K562 (cell line): Measurements from ENCODE around the gene KIAA0040. TPM values are rescaled to one million over a fixed set of nuclear protein-coding genes. Genes with fewer than 3 reads are reported as not detected.

Experiments
- ATAC-seq: fragments of 200-7000 bp; cut with Tn5 transposase; 3 replicates; pipeline ENCODE4 v1.9.1; 2020; ENCODE audit warnings: moderate library complexity
- BruUV-seq: library from RNA; stranded (reverse); fragments of 400-500 nt; replicated peaks from 2 replicates; lab custom pipeline; 2021; lab: Mats Ljungman, UMichigan
- CTCF ChIA-PET: fragments of 300-600 bp; formaldehyde crosslinking; extraction: SDS; loops from one replicate; lab custom pipeline; 2021; ENCODE audit warnings: low intra/inter-chr PET ratio; lab: Yijun Ruan, JAX
- POLR2A ChIA-PET: fragments of 300-600, 350-650 bp; sonication (Branson Sonifier 250); formaldehyde crosslinking; extraction: SDS; loops from one replicate; lab custom pipeline; 2021; ENCODE audit warnings: antibody characterized with exemption, inconsistent platforms; lab: Yijun Ruan, JAX
- DNase-seq, 4 experiments: peaks; one replicate each; pipeline versions ENCODE4 v3.0.0 to v3.0.0-alpha.2; 2011 to 2018; ENCODE audit warnings: low spot score in 3 of 4, mixed read lengths in 3 of 4; ENCODE audit errors: extremely low read depth in 1 of 4
- FAIRE-seq: peaks from 2 replicates; lab custom pipeline; 2011; peaks lifted over from hg19 to GRCh38; lab: Jason Lieb, UNC
- H2AFZ ChIP-seq: 2 replicates; pipeline ENCODE4 v1.6.0; 2011; ENCODE audit warnings: low read depth, low read length, control low read depth, inconsistent platforms
- H3K27ac ChIP-seq: fragments of 200-600 bp; 3 replicates; pipeline ENCODE4 v1.8.0; 2011; ENCODE audit warnings: low read depth, mild to moderate bottlenecking, control low read depth, inconsistent platforms, low read length, moderate library complexity, mixed read lengths; ENCODE audit errors: extremely low read depth
- H3K27me3 ChIP-seq, 2 experiments: fragments of 300-600 bp in 1 of 2; 2 replicates in 1 of 2; 3 replicates in 1 of 2; pipeline versions ENCODE4 v1.6.0 to v1.8.0; 2011; ENCODE audit warnings: inconsistent platforms in 2 of 2, low read length in 2 of 2, mild to moderate bottlenecking in 1 of 2, mixed read lengths in 1 of 2, moderate library complexity in 1 of 2; ENCODE audit not compliant: control insufficient read depth in 2 of 2, insufficient read depth in 2 of 2
- H3K36me3 ChIP-seq: fragments of 300-600 bp; 3 replicates; pipeline ENCODE4 v1.8.0; 2011; ENCODE audit warnings: mild to moderate bottlenecking, low read length, inconsistent platforms; ENCODE audit not compliant: control insufficient read depth, insufficient read depth
- H3K4me1 ChIP-seq, 2 experiments: fragments of 200-600 bp in 1 of 2; replicated peaks in 1 of 2; 2 replicates in 1 of 2; 3 replicates in 1 of 2; pipeline versions ENCODE4 v1.5.1 to v1.8.0; 2011; ENCODE audit warnings: inconsistent platforms in 2 of 2, low read length in 2 of 2, mild to moderate bottlenecking in 1 of 2, mixed read lengths in 1 of 2, moderate library complexity in 1 of 2; ENCODE audit not compliant: control insufficient read depth in 2 of 2, insufficient read depth in 2 of 2
- H3K4me2 ChIP-seq: 2 replicates; pipeline ENCODE4 v1.6.1; 2011; ENCODE audit warnings: low read length, control low read depth, inconsistent platforms, mixed read lengths; ENCODE audit not compliant: insufficient read depth
- H3K4me3 ChIP-seq: fragments of 200-600 bp; sonication (generic), shearing (Covaris generic); 2 replicates; pipeline ENCODE4 v1.5.1; 2016; ENCODE audit warnings: control low read depth, inconsistent platforms
- H3K79me2 ChIP-seq: fragments of 200-600 bp; 3 replicates; pipeline ENCODE4 v1.8.0; 2011; ENCODE audit warnings: low read length, inconsistent platforms; ENCODE audit not compliant: control insufficient read depth, insufficient read depth
- H3K9ac ChIP-seq, 2 experiments: 2 replicates each; pipeline versions ENCODE4 v1.6.0 to v1.6.1; 2011; ENCODE audit warnings: low read depth in 2 of 2, low read length in 2 of 2, control low read depth in 1 of 2, inconsistent platforms in 1 of 2, mild to moderate bottlenecking in 1 of 2, mixed read lengths in 1 of 2; ENCODE audit not compliant: insufficient read depth in 1 of 2
- H3K9me1 ChIP-seq: one replicate; pipeline ENCODE4 v1.6.0; 2011; ENCODE audit warnings: inconsistent platforms, mild to moderate bottlenecking, low read length, moderate library complexity; ENCODE audit not compliant: control insufficient read depth, insufficient read depth
- H3K9me3 ChIP-seq: replicated peaks from 2 replicates; pipeline ENCODE4 v1.5.1; 2011; ENCODE audit warnings: low read depth, low read length, inconsistent platforms; ENCODE audit not compliant: control insufficient read depth, insufficient read depth
- H4K20me1 ChIP-seq: replicated peaks from 2 replicates; pipeline ENCODE4 v1.6.1; 2011; ENCODE audit warnings: low read length, inconsistent platforms, mixed read lengths; ENCODE audit not compliant: control insufficient read depth, insufficient read depth
- HDAC1 ChIP-seq, 2 experiments: fragments of 450-650 bp; IDR thresholded peaks; 2 replicates each; pipeline ENCODE4 v1.6.1; 2016 to 2017; ENCODE audit warnings: inconsistent platforms in 1 of 2, mild to moderate bottlenecking in 1 of 2, moderate library complexity in 1 of 2
- MED1 ChIP-seq: sonication (generic); formaldehyde crosslinking; IDR thresholded peaks from 2 replicates; pipeline ENCODE4 v1.8.1; 2023; ENCODE audit warnings: missing genetic modification reagents, borderline replicate concordance
- NCOA4 ChIP-seq: fragments of 450-650 bp; IDR thresholded peaks from 2 replicates; pipeline ENCODE4 v1.6.1; 2018; ENCODE audit warnings: mild to moderate bottlenecking; ENCODE audit not compliant: partially characterized antibody
- POLR2H ChIP-seq: IDR thresholded peaks from 2 replicates; pipeline ENCODE4 v1.6.1; 2016; ENCODE audit warnings: missing genetic modification characterization, low read depth, mild to moderate bottlenecking, control low read depth, missing compliant biosample characterization, moderate library complexity
- RBM22 ChIP-seq: fragments of 200-400 bp; formaldehyde crosslinking; IDR thresholded peaks from 2 replicates; pipeline ENCODE4 v1.6.1; 2018; ENCODE audit warnings: low read length, low read depth; ENCODE audit not compliant: poor library complexity, severe bottlenecking
- SRSF1 ChIP-seq: fragments of 200-400 bp; formaldehyde crosslinking; IDR thresholded peaks from 2 replicates; pipeline ENCODE4 v1.6.1; 2017; ENCODE audit warnings: mild to moderate bottlenecking, low read depth, low read length, moderate library complexity
- THRAP3 ChIP-seq: fragments of 450-650 bp; IDR thresholded peaks from 2 replicates; pipeline ENCODE4 v1.6.1; 2016; ENCODE audit warnings: mild to moderate bottlenecking, inconsistent platforms, borderline replicate concordance
- ZNF766 ChIP-seq: fragments of 200-800 bp; sonication (Bioruptor generic); conservative IDR thresholded peaks from 2 replicates; pipeline ENCODE4 v1.6.1; 2016; ENCODE audit warnings: missing genetic modification characterization, missing compliant biosample characterization
- in situ Hi-C: fragments of 300-500 bp; cut with MboI; formaldehyde crosslinking; loops from 4 replicates; pipeline ENCODE4 v1.15.0; 2018; ENCODE audit warnings: inconsistent platforms, mixed read lengths
- intact Hi-C: fragments of 100-400 bp; cut with micrococcal nuclease; formaldehyde crosslinking; loops from 2 replicates; pipeline ENCODE4 v1.14.2; 2022
- polyA plus RNA-seq, 8 experiments: library from polyadenylated mRNA; depleted of rRNA in 4 of 8; stranded (reverse) in 5 of 8; unstranded in 3 of 8; fragments of >200 nt; fragmentation: Nextera tagmentation in 2 of 8; fragmentation: Illumina TruSeq in 1 of 8; extraction: Ambion mirVana in 2 of 8; extraction: Trizol in 1 of 8; gene quantifications; 2 replicates each; pipeline versions ENCODE4 v1.2.1 to v1.2.3, GENCODE V29; 2011 to 2014; ENCODE audit warnings: inconsistent platforms in 1 of 8, missing spikeins in 1 of 8
- total RNA-seq, 7 experiments: library from RNA; depleted of rRNA in 6 of 7; stranded (reverse); fragments of >200 nt in 6 of 7; fragmentation: Illumina TruSeq in 2 of 7; extraction: Trizol in 2 of 7; gene quantifications; 2 replicates each; pipeline versions ENCODE4 v1.2.1 to v1.2.3, GENCODE V29; 2011 to 2021; ENCODE audit warnings: low replicate concordance in 1 of 7
- TF ChIP-seq, protein P1 (sequence below), 3 experiments: fragments of 200-800 bp in 1 of 3; fragments of 250-450 bp in 1 of 3; fragments of 450-650 bp in 1 of 3; sonication (Bioruptor Pico) in 1 of 3; sonication (Bioruptor generic) in 1 of 3; formaldehyde crosslinking in 1 of 3; IDR thresholded peaks; 2 replicates each; pipeline versions ENCODE4 v1.6.1 to v1.8.0; 2016 to 2022; ENCODE audit warnings: mild to moderate bottlenecking in 2 of 3, missing genetic modification characterization in 2 of 3, missing compliant biosample characterization in 1 of 3, moderate library complexity in 1 of 3
- TF ChIP-seq, protein P2 (sequence below): sonication (generic); formaldehyde crosslinking; IDR thresholded peaks from 2 replicates; pipeline ENCODE4 v1.9.0; 2022; ENCODE audit warnings: mild to moderate bottlenecking, missing genetic modification reagents

Gene KIAA0040
- total and polyA plus RNA-seq, 9 of the 15 experiments (the other 6 are each of a cell fraction or from before 2014, with no cell fraction given), result 3.4 to 13.6 (median 7.1) TPM

DNA sequence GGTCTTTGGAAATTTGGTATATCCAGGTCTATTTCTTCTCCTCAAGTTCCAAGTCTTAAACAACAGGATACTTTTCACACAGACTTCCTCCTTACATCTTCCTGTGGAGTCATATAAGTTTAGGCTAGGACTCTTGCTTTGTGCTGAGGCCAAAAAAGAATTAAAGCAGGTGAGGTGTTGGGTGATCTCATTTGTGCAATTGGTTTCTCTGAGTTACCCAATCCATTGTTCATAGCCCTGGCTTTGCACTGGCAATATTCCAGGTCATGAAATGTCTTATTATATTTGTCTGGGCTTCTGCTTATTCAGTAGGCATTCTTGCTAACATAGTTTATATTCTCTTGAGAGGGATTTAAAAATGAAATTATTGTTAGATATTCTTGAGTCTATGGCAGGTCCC is 14.1 kb upstream of the KIAA0040 start:
- no peak overlapping the region for H3K27ac ChIP-seq
- H3K79me2 ChIP-seq, result no peaks in the 10 kb centered on the region
- no peak overlapping the region for H3K4me2 ChIP-seq
- no peak overlapping the region for H2AFZ ChIP-seq
- H3K36me3 ChIP-seq, result no peaks in the 10 kb centered on the region
- DNase-seq, result no peak
- no peaks in the 10 kb centered on the region for H4K20me1 ChIP-seq
- no peak for FAIRE-seq
- no peak for TF ChIP-seq THRAP3
- no peak for TF ChIP-seq MED1 (CRISPR knock-in tag)
- TF ChIP-seq, protein P1, sequence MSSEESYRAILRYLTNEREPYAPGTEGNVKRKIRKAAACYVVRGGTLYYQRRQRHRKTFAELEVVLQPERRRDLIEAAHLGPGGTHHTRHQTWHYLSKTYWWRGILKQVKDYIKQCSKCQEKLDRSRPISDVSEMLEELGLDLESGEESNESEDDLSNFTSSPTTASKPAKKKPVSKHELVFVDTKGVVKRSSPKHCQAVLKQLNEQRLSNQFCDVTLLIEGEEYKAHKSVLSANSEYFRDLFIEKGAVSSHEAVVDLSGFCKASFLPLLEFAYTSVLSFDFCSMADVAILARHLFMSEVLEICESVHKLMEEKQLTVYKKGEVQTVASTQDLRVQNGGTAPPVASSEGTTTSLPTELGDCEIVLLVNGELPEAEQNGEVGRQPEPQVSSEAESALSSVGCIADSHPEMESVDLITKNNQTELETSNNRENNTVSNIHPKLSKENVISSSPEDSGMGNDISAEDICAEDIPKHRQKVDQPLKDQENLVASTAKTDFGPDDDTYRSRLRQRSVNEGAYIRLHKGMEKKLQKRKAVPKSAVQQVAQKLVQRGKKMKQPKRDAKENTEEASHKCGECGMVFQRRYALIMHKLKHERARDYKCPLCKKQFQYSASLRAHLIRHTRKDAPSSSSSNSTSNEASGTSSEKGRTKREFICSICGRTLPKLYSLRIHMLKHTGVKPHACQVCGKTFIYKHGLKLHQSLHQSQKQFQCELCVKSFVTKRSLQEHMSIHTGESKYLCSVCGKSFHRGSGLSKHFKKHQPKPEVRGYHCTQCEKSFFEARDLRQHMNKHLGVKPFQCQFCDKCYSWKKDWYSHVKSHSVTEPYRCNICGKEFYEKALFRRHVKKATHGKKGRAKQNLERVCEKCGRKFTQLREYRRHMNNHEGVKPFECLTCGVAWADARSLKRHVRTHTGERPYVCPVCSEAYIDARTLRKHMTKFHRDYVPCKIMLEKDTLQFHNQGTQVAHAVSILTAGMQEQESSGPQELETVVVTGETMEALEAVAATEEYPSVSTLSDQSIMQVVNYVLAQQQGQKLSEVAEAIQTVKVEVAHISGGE (CRISPR knock-in tag; IDR thresholded peaks at IDR 0.05), result no peak
- TF ChIP-seq NCOA4, result no peak
- no peak for TF ChIP-seq HDAC1 (IDR thresholded peaks at IDR 0.05)
- no peak for TF ChIP-seq SRSF1
- TF ChIP-seq RBM22, result no peak
- no peak for TF ChIP-seq POLR2H (tag)
- no peak for TF ChIP-seq ZNF766 (CRISPR knock-in tag)
- TF ChIP-seq, protein P2, sequence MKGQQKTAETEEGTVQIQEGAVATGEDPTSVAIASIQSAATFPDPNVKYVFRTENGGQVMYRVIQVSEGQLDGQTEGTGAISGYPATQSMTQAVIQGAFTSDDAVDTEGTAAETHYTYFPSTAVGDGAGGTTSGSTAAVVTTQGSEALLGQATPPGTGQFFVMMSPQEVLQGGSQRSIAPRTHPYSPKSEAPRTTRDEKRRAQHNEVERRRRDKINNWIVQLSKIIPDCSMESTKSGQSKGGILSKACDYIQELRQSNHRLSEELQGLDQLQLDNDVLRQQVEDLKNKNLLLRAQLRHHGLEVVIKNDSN (CRISPR knock-in tag), result no peak
- intact Hi-C loops, result no loop called here
- H3K27me3 ChIP-seq, result peaks cover 8 to 12% of the 10 kb centered on the region in 2 experiments; a peak in 1 of 5 replicates
- ChIA-PET CTCF (no interaction called here), POLR2A (no interaction called here)
- ATAC-seq, result no peak
- H3K9me3 ChIP-seq, result no peaks in the 10 kb centered on the region
- H3K9me1 ChIP-seq, result no peaks in the 10 kb centered on the region
- no peak overlapping the region for H3K9ac ChIP-seq
- no peak overlapping the region for H3K4me3 ChIP-seq
- in situ Hi-C loops, result no loop called here
- peaks cover 0 to 14% of the 10 kb centered on the region in 2 experiments; a peak in 3 of 5 replicates for H3K4me1 ChIP-seq
- BruUV-seq, result no TSS peak
